ENCODE measurements around the gene PLA2G2E. TPM values are rescaled to one million over a fixed set of nuclear protein-coding genes. Genes with fewer than 3 reads are reported as not detected.

Gene PLA2G2E
- total RNA-seq, 1 donor from 2014 or later = not detected

GRCh38 chr1:19942657-19943056 lies 19.2 kb upstream of the PLA2G2E start:
- H3K4me1 Mint-ChIP-seq (ENCODE audit: low read depth, unreplicated experiment) = no peaks in the 10 kb centered on the region
- no peak overlapping the region for H3K4me3 Mint-ChIP-seq (ENCODE audit: unreplicated experiment)
- H3K4me2 ChIP-seq (ENCODE audit: low read length) = no peak overlapping the region
- peaks cover 8% of the 10 kb centered on the region for H3K27me3 ChIP-seq (ENCODE audit: insufficient read depth, low read length)
- H3K36me3 Mint-ChIP-seq (ENCODE audit: low read depth, unreplicated experiment) = no peaks in the 10 kb centered on the region
- no peak overlapping the region for H3K4me3 ChIP-seq (ENCODE audit: insufficient read depth, low read depth, low read length)
- H3K27me3 Mint-ChIP-seq (ENCODE audit: low read depth, unreplicated experiment) = no peaks in the 10 kb centered on the region
- H3K36me3 ChIP-seq (ENCODE audit: insufficient read depth, low read length) = no peaks in the 10 kb centered on the region
- no peak overlapping the region for H3K9ac ChIP-seq (ENCODE audit: low read length)
- no peak overlapping the region for H3K27ac ChIP-seq (ENCODE audit: low read depth, low read length)
- H3K79me2 ChIP-seq (ENCODE audit: insufficient read depth, low read length) = no peaks in the 10 kb centered on the region
- DNase-seq (ENCODE audit: low read depth) (no peak), FAIRE-seq (no peak)
- no peak overlapping the region for H3K27ac Mint-ChIP-seq (ENCODE audit: unreplicated experiment)
- peaks cover 9% of the 10 kb centered on the region for H3K9me3 Mint-ChIP-seq (ENCODE audit: unreplicated experiment)
- no peaks in the 10 kb centered on the region for H3K4me1 ChIP-seq (ENCODE audit: insufficient read depth, low read length)
- no peak overlapping the region for H2AFZ ChIP-seq (ENCODE audit: low read depth, low read length)
- H3K9me3 ChIP-seq (ENCODE audit: insufficient read depth, low read depth, low read length) = no peaks in the 10 kb centered on the region
- no peaks in the 10 kb centered on the region for H4K20me1 ChIP-seq (ENCODE audit: insufficient read depth, low read length)
- TF ChIP-seq CTCF (IDR thresholded peaks at IDR 0.05; ENCODE audit: insufficient read depth, low read depth, low read length) (no peak), EZH2 (IDR thresholded peaks at IDR 0.05; ENCODE audit: insufficient read depth, low read length) (no peak)

GRCh38 chr1:19942088-19942487 lies 18.7 kb upstream of the PLA2G2E start:
- Histone ChIP-seq H3K9me3 (ENCODE audit: insufficient read depth, low read depth, low read length) (no peaks in the 10 kb centered on the region), H4K20me1 (ENCODE audit: insufficient read depth, low read length) (no peaks in the 10 kb centered on the region), H3K27ac (ENCODE audit: low read depth, low read length) (no peak overlapping the region), H3K4me1 (ENCODE audit: insufficient read depth, low read length) (no peaks in the 10 kb centered on the region), H3K4me2 (ENCODE audit: low read length) (no peak overlapping the region), H3K4me3 (ENCODE audit: insufficient read depth, low read depth, low read length) (no peak overlapping the region), H2AFZ (ENCODE audit: low read depth, low read length) (no peak overlapping the region), H3K9ac (ENCODE audit: low read length) (no peak overlapping the region), H3K27me3 (ENCODE audit: insufficient read depth, low read length) (peaks cover 8% of the 10 kb centered on the region), H3K79me2 (ENCODE audit: insufficient read depth, low read length) (no peaks in the 10 kb centered on the region), H3K36me3 (ENCODE audit: insufficient read depth, low read length) (no peaks in the 10 kb centered on the region)
- no peak for FAIRE-seq
- H3K9me3 Mint-ChIP-seq (ENCODE audit: unreplicated experiment) = peaks cover 9% of the 10 kb centered on the region
- H3K36me3 Mint-ChIP-seq (ENCODE audit: low read depth, unreplicated experiment) = no peaks in the 10 kb centered on the region
- no peaks in the 10 kb centered on the region for H3K4me1 Mint-ChIP-seq (ENCODE audit: low read depth, unreplicated experiment)
- DNase-seq (ENCODE audit: low read depth) = no peak
- H3K27me3 Mint-ChIP-seq (ENCODE audit: low read depth, unreplicated experiment) = no peaks in the 10 kb centered on the region
- no peak overlapping the region for H3K4me3 Mint-ChIP-seq (ENCODE audit: unreplicated experiment)
- TF ChIP-seq CTCF (IDR thresholded peaks at IDR 0.05; ENCODE audit: insufficient read depth, low read depth, low read length) (no peak), EZH2 (IDR thresholded peaks at IDR 0.05; ENCODE audit: insufficient read depth, low read length) (no peak)
- H3K27ac Mint-ChIP-seq (ENCODE audit: unreplicated experiment) = no peak overlapping the region

GRCh38 chr1:19941206-19941568 lies 17.8 kb upstream of the PLA2G2E start:
- no peak overlapping the region for H3K27ac ChIP-seq (ENCODE audit: low read depth, low read length)
- H4K20me1 ChIP-seq (ENCODE audit: insufficient read depth, low read length) = no peaks in the 10 kb centered on the region
- DNase-seq (ENCODE audit: low read depth) = no peak
- no peak for FAIRE-seq
- H3K4me3 Mint-ChIP-seq (ENCODE audit: unreplicated experiment) = no peak overlapping the region
- H3K4me2 ChIP-seq (ENCODE audit: low read length) = no peak overlapping the region
- no peaks in the 10 kb centered on the region for H3K9me3 ChIP-seq (ENCODE audit: insufficient read depth, low read depth, low read length)
- H3K9ac ChIP-seq (ENCODE audit: low read length) = no peak overlapping the region
- H3K36me3 Mint-ChIP-seq (ENCODE audit: low read depth, unreplicated experiment) = no peaks in the 10 kb centered on the region
- no peak overlapping the region for H3K4me3 ChIP-seq (ENCODE audit: insufficient read depth, low read depth, low read length)
- no peaks in the 10 kb centered on the region for H3K4me1 ChIP-seq (ENCODE audit: insufficient read depth, low read length)
- no peak overlapping the region for H2AFZ ChIP-seq (ENCODE audit: low read depth, low read length)
- H3K4me1 Mint-ChIP-seq (ENCODE audit: low read depth, unreplicated experiment) = no peaks in the 10 kb centered on the region
- no peaks in the 10 kb centered on the region for H3K79me2 ChIP-seq (ENCODE audit: insufficient read depth, low read length)
- no peak overlapping the region for H3K27ac Mint-ChIP-seq (ENCODE audit: unreplicated experiment)
- TF ChIP-seq CTCF (IDR thresholded peaks at IDR 0.05; ENCODE audit: insufficient read depth, low read depth, low read length) = no peak
- no peak for TF ChIP-seq EZH2 (IDR thresholded peaks at IDR 0.05; ENCODE audit: insufficient read depth, low read length)
- no peaks in the 10 kb centered on the region for H3K27me3 Mint-ChIP-seq (ENCODE audit: low read depth, unreplicated experiment)
- H3K27me3 ChIP-seq (ENCODE audit: insufficient read depth, low read length) = peaks cover 6% of the 10 kb centered on the region
- H3K9me3 Mint-ChIP-seq (ENCODE audit: unreplicated experiment) = peaks cover 9% of the 10 kb centered on the region
- no peaks in the 10 kb centered on the region for H3K36me3 ChIP-seq (ENCODE audit: insufficient read depth, low read length)
